ENCODE measurements around the gene ISOC2.
A peak's percentile ranks its signal among the peaks of the same experiment; 100 is the strongest.
"Not testable (repeated sequence)": the region's sequence is repeated elsewhere in the genome, so short reads cannot be mapped to it uniquely, and the experiment has no call there.

The ISOC2 gene

GRCh38 chr19:55457683-55458457, 3.6 kb downstream of the ISOC2 start:
- no peak for DNase-seq (ENCODE audit: low read depth in 2 of 2)

- DNase-seq (ENCODE audit: low read depth in 2 of 2) = no peak
These were observed 5.1 kb downstream of the ISOC2 start for GRCh38 chr19:55456347-55456746.

GRCh38 chr19:55455576-55456235, 5.7 kb downstream of the ISOC2 start:
- DNase-seq (ENCODE audit: low read depth in 2 of 2) = no peak

- peak in 1 of 2 donors; percentile 26 for DNase-seq (ENCODE audit: low read depth in 2 of 2)
These were observed 6.6 kb downstream of the ISOC2 start for GRCh38 chr19:55454787-55455243.

GRCh38 chr19:55453511-55454260, 7.8 kb downstream of the ISOC2 start:
- no peak for DNase-seq (ENCODE audit: low read depth in 2 of 2)

GRCh38 chr19:55452749-55453346, 8.6 kb downstream of the ISOC2 start:
- DNase-seq (ENCODE audit: low read depth in 2 of 2) = peak in 1 of 2 donors; percentile 35

- no peak for DNase-seq (ENCODE audit: low read depth in 2 of 2)
These were observed 9.3 kb downstream of the ISOC2 start for GRCh38 chr19:55451965-55452748.

GRCh38 chr19:55451163-55451964, 10.1 kb downstream of the ISOC2 start:
- no peak for DNase-seq (ENCODE audit: low read depth in 2 of 2)

GRCh38 chr19:55449469-55449868, 12.0 kb downstream of the ISOC2 start:
- no peak for DNase-seq (ENCODE audit: low read depth in 2 of 2)

GRCh38 chr19:55448175-55448490, 13.3 kb downstream of the ISOC2 start:
- not testable (repeated sequence) for DNase-seq (ENCODE audit: low read depth in 2 of 2)

- no peak for DNase-seq (ENCODE audit: low read depth in 2 of 2)
These were observed 13.8 kb downstream of the ISOC2 start for GRCh38 chr19:55447421-55448174.

GRCh38 chr19:55446060-55446459, 15.4 kb downstream of the ISOC2 start:
- DNase-seq (ENCODE audit: low read depth in 2 of 2) = no peak

GRCh38 chr19:55444646-55445045, 16.8 kb downstream of the ISOC2 start:
- DNase-seq (ENCODE audit: low read depth in 2 of 2) = no peak

- no peak for DNase-seq (ENCODE audit: low read depth in 2 of 2)
These were observed 17.5 kb downstream of the ISOC2 start for GRCh38 chr19:55443824-55444480.

- no peak for DNase-seq (ENCODE audit: low read depth in 2 of 2)
These were observed 18.2 kb downstream of the ISOC2 start, which contains the start of gene SHISA7 for GRCh38 chr19:55443045-55443823. SHISA7 (minus strand) TSS chr19:55443300; CDS start chr19:55442863, 437 bp downstream.

GRCh38 chr19:55442372-55442961, 19.0 kb downstream of the ISOC2 start:
- DNase-seq (ENCODE audit: low read depth in 2 of 2) = no peak

- DNase-seq (ENCODE audit: low read depth in 2 of 2) = no peak
These were observed 19.6 kb downstream of the ISOC2 start for GRCh38 chr19:55441692-55442321.

- DNase-seq (ENCODE audit: low read depth in 2 of 2) = no peak
These were observed 20.1 kb downstream of the ISOC2 start for GRCh38 chr19:55441319-55441691.

All from stimulated activated CD4-positive, alpha-beta T cell treated with anti-CD3 and anti-CD28 coated beads, Interleukin-15, amount 100 ng/mL, for 48 hours (primary cell).